ENCODE measurements around the gene ACTL7A. TPM values are rescaled to one million over a fixed set of nuclear protein-coding genes. Genes with fewer than 3 reads are reported as not detected.

The ACTL7A gene
- total and polyA plus RNA-seq, 2 donors (not counting 1 experiment from before 2014, with no cell fraction given): not detected

DNA sequence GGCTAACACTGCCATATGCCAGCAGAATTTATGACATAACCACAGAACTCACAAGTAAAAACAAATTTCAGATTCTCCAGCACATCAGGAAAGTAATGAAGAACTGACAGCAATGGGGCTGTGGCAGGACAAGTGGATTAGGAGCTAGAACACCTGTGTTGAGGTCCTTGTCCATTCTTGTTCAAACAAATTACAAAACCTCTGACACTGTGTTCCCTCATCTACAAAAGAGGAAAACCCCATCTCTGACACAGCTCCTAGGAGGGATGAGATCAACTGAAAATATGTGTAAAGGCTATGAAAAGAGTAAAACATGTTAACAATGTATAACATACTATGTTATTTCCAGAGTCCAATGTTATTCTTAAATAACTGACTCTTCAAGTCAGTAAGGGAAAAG, 48.3 kb downstream of the ACTL7A start:
- Histone ChIP-seq H2AFZ (ENCODE audit: insufficient read depth, low read depth, low read length, poor library complexity, severe bottlenecking) (no peak overlapping the region), H3K4me1 (ENCODE audit: control insufficient read depth in 2 of 2, insufficient read depth in 2 of 2, low read length in 2 of 2) (no peaks in the 10 kb centered on the region), H3K4me3 (ENCODE audit: control extremely low read depth in 1 of 5, extremely low read depth in 1 of 5, insufficient read depth in 1 of 5, low read depth in 2 of 5, low read length in 4 of 5) (no peak overlapping the region), H3K36me3 (replicated peaks in 1 of 2; ENCODE audit: control extremely low read depth in 1 of 2, control insufficient read depth in 1 of 2, extremely low read depth in 1 of 2, insufficient read depth in 2 of 2, low read length in 1 of 2) (peaks cover 2 to 84% of the 10 kb centered on the region in 2 experiments), H3K9me3 (ENCODE audit: control extremely low read depth in 1 of 3, control insufficient read depth in 2 of 3, insufficient read depth in 1 of 3, low read length in 2 of 3) (no peaks in the 10 kb centered on the region), H3K4me2 (replicated peaks; ENCODE audit: low read depth, low read length, poor library complexity, severe bottlenecking) (no peak overlapping the region), H4K20me1 (ENCODE audit: control insufficient read depth, insufficient read depth, low read length, poor library complexity, severe bottlenecking) (no peaks in the 10 kb centered on the region), H3K27ac (ENCODE audit: low read length in 2 of 2) (no peak overlapping the region), H3K79me2 (ENCODE audit: control insufficient read depth, insufficient read depth, low read length) (no peaks in the 10 kb centered on the region), H3K27me3 (replicated peaks in 1 of 4; ENCODE audit: control extremely low read depth in 1 of 4, control insufficient read depth in 3 of 4, insufficient read depth in 4 of 4, low read length in 3 of 4) (no peaks in the 10 kb centered on the region), H3K9ac (ENCODE audit: low read length) (no peak overlapping the region)
- Mint-ChIP-seq H3K4me1 (no peaks in the 10 kb centered on the region), H3K4me3 (no peak overlapping the region), H3K9me3 (ENCODE audit: insufficient read depth) (no peaks in the 10 kb centered on the region), H3K27me3 (no peaks in the 10 kb centered on the region), H3K27ac (no peak overlapping the region)
- ChIA-PET POLR2A (no interaction called here), CTCF (no interaction called here)
- TF ChIP-seq CTCF (IDR thresholded peaks at IDR 0.05): no peak
- no peak for TF ChIP-seq EZH2 (IDR thresholded peaks at IDR 0.05; ENCODE audit: borderline replicate concordance, insufficient read depth, low read depth, low read length, poor library complexity, severe bottlenecking)
- DNase-seq: no peak
- intact Hi-C loops (cut with micrococcal nuclease): no loop called here
- ATAC-seq (ENCODE audit: low read depth): no peak

DNA sequence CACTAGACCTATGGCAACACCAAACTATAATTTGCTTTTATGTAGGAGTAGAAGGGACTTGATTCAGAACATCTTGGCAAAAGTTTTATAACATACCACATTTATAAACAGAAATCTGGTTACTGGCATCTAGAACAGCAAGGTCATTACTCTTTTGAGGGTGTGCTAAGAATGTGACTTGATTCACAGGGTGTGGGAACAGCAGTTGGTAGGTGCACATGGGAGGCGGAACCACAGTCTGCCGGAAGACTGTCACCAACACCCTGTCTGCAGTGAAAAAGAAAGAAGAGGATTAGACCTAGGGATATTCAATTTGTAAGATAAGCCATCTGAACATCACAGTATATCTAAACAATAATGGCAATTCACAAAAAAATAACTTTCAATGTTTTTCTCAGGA, 48.8 kb downstream of the ACTL7A start:
- Histone ChIP-seq H3K27me3 (replicated peaks in 1 of 4; ENCODE audit: control extremely low read depth in 1 of 4, control insufficient read depth in 3 of 4, insufficient read depth in 4 of 4, low read length in 3 of 4) (no peaks in the 10 kb centered on the region), H3K9ac (ENCODE audit: low read length) (no peak overlapping the region), H3K4me3 (ENCODE audit: control extremely low read depth in 1 of 5, extremely low read depth in 1 of 5, insufficient read depth in 1 of 5, low read depth in 2 of 5, low read length in 4 of 5) (no peak overlapping the region), H3K27ac (ENCODE audit: low read length in 2 of 2) (no peak overlapping the region), H3K4me2 (replicated peaks; ENCODE audit: low read depth, low read length, poor library complexity, severe bottlenecking) (no peak overlapping the region), H2AFZ (ENCODE audit: insufficient read depth, low read depth, low read length, poor library complexity, severe bottlenecking) (no peak overlapping the region), H4K20me1 (ENCODE audit: control insufficient read depth, insufficient read depth, low read length, poor library complexity, severe bottlenecking) (no peaks in the 10 kb centered on the region), H3K36me3 (replicated peaks in 1 of 2; ENCODE audit: control extremely low read depth in 1 of 2, control insufficient read depth in 1 of 2, extremely low read depth in 1 of 2, insufficient read depth in 2 of 2, low read length in 1 of 2) (peaks cover 2 to 83% of the 10 kb centered on the region in 2 experiments), H3K4me1 (ENCODE audit: control insufficient read depth in 2 of 2, insufficient read depth in 2 of 2, low read length in 2 of 2) (no peaks in the 10 kb centered on the region), H3K9me3 (ENCODE audit: control extremely low read depth in 1 of 3, control insufficient read depth in 2 of 3, insufficient read depth in 1 of 3, low read length in 2 of 3) (no peaks in the 10 kb centered on the region), H3K79me2 (ENCODE audit: control insufficient read depth, insufficient read depth, low read length) (no peaks in the 10 kb centered on the region)
- ChIA-PET CTCF (no interaction called here), POLR2A (no interaction called here)
- no peak for TF ChIP-seq CTCF (IDR thresholded peaks at IDR 0.05)
- no peak for TF ChIP-seq EZH2 (IDR thresholded peaks at IDR 0.05; ENCODE audit: borderline replicate concordance, insufficient read depth, low read depth, low read length, poor library complexity, severe bottlenecking)
- Mint-ChIP-seq H3K27ac (no peak overlapping the region), H3K9me3 (ENCODE audit: insufficient read depth) (no peaks in the 10 kb centered on the region), H3K27me3 (no peaks in the 10 kb centered on the region), H3K4me3 (no peak overlapping the region), H3K4me1 (no peaks in the 10 kb centered on the region)
- ATAC-seq (ENCODE audit: low read depth): no peak
- intact Hi-C loops (cut with micrococcal nuclease): no loop called here
- no peak for DNase-seq
- WGBS (ENCODE audit: insufficient coverage): no CpG with 5 or more reads among the region's 2 CpGs

All from B cell (primary cell).